Sigmoid colon (tissue), 7 donors: ENCODE data around the gene HARS1. TPM values are rescaled to one million over a fixed set of nuclear protein-coding genes. Genes with fewer than 3 reads are reported as not detected.

Experiments
- DNase-seq: peaks from one replicate; pipeline ENCODE4 v3.0.0-alpha.2; 2019
- H3K27ac ChIP-seq, 4 donors: fragments of 200-600 bp; sonication (generic); one replicate each; pipeline ENCODE4 v1.5.1; 2016 to 2019; ENCODE audit warnings: mild to moderate bottlenecking in 1 of 4
- H3K27me3 ChIP-seq, 3 donors: fragments of 200-600 bp; sonication (generic); one replicate each; pipeline ENCODE4 v1.5.1; 2019; ENCODE audit warnings: mild to moderate bottlenecking in 1 of 3
- H3K36me3 ChIP-seq, 4 donors: fragments of 200-600 bp; sonication (generic); one replicate each; pipeline ENCODE4 v1.5.1; 2016 to 2019
- H3K4me1 ChIP-seq, 4 donors: fragments of 200-600 bp; sonication (generic); one replicate each; pipeline ENCODE4 v1.5.1; 2017 to 2019
- H3K4me3 ChIP-seq, 4 donors: fragments of 200-600 bp; sonication (generic); one replicate each; pipeline ENCODE4 v1.5.1; 2017 to 2019; ENCODE audit warnings: mild to moderate bottlenecking in 2 of 4, moderate library complexity in 1 of 4
- H3K9me3 ChIP-seq, 4 donors: fragments of 200-600 bp in 3 of 4; sonication (generic) in 3 of 4; one replicate each; pipeline versions ENCODE4 v1.5.1 to v1.6.1; 2013 to 2019
- EP300 ChIP-seq, 4 donors: sonication (generic); formaldehyde crosslinking; IDR thresholded peaks; one replicate each; pipeline ENCODE4 v1.6.1; 2017; ENCODE audit warnings: antibody characterized with exemption in 4 of 4
- POLR2A ChIP-seq, 2 donors: fragments of 450-650 bp; IDR thresholded peaks; one replicate each; pipeline ENCODE4 v1.6.1; 2016; ENCODE audit warnings: antibody characterized with exemption in 2 of 2, mild to moderate bottlenecking in 2 of 2, moderate library complexity in 2 of 2
- POLR2AphosphoS5 ChIP-seq, 4 donors: sonication (generic); formaldehyde crosslinking; IDR thresholded peaks; one replicate each; pipeline ENCODE4 v1.6.1; 2017; ENCODE audit warnings: antibody characterized with exemption in 4 of 4
- WGBS, 2 donors: extraction: QIAGEN DNeasy Blood & Tissue Kit; methylation state at CpG; one replicate each; pipeline ENCODE4 v1.1.7; 2013; 5-methylcytosine and 5-hydroxymethylcytosine counted together
- intact Hi-C: fragments of 100-400 bp; cut with DNase I; formaldehyde crosslinking; loops from one replicate; pipeline ENCODE4 v1.15.1; 2023
- polyA plus RNA-seq, 3 donors: library from polyadenylated mRNA; stranded (reverse); fragments of 200-250 nt; gene quantifications; one replicate each; pipeline ENCODE4 v1.2.3, GENCODE V29; 2013
- total RNA-seq, 4 donors: library from RNA; depleted of rRNA; stranded (reverse); fragments of >200 nt; gene quantifications; one replicate each; pipeline ENCODE4 v1.1.0, GENCODE V29; 2016
- TF ChIP-seq, protein P1 (sequence below), 4 experiments: fragments of 450-650 bp in 3 of 4; fragments of 200-600 bp in 1 of 4; IDR thresholded peaks; one replicate each; pipeline ENCODE4 v1.5.1; 2016 to 2019; ENCODE audit warnings: antibody characterized with exemption in 4 of 4, mild to moderate bottlenecking in 3 of 4, moderate library complexity in 2 of 4
- donor health status: healthy with polysubstance abuse.
- donor health status: Bipolar disorder and iron deficiency.
- donor health status: healthy.

Gene HARS1
- total and polyA plus RNA-seq, 7 donors = 35.2 to 60.2 (median 41.0) TPM

GRCh38 chr5:140633021-140633471 lies 58.1 kb downstream of the HARS1 start, which contains the start of gene CD14:
CD14 (minus strand) TSS chr5:140633175; CDS start chr5:140633071, 104 bp downstream.
- Histone ChIP-seq H3K4me3 (peak within 1 kb of the TSS; percentile 39 to 60 (median 51)), H3K4me1 (peaks cover 0 to 20% (median 15%) of the 10 kb centered on the region in 4 donors), H3K27ac (peak within 1 kb of the TSS; percentile 66 to 79 (median 78)), H3K9me3 (no peaks in the 10 kb centered on the region), H3K27me3 (no peaks in the 10 kb centered on the region), H3K36me3 (no peaks in the 10 kb centered on the region)
- intact Hi-C loops = no loop called here
- 1 to 11% methylated on average over 16 of the region's 16 CpGs for WGBS, 2 donors
- peak; percentile 81 for DNase-seq
- TF ChIP-seq EP300 (IDR thresholded peaks at IDR 0.05) (no peak), POLR2AphosphoS5 (IDR thresholded peaks at IDR 0.05) (peak in 3 of 4 donors; percentile 33 to 42 (median 38)), POLR2A (IDR thresholded peaks at IDR 0.05) (peak in 1 of 2 donors; percentile 14)

DNA sequence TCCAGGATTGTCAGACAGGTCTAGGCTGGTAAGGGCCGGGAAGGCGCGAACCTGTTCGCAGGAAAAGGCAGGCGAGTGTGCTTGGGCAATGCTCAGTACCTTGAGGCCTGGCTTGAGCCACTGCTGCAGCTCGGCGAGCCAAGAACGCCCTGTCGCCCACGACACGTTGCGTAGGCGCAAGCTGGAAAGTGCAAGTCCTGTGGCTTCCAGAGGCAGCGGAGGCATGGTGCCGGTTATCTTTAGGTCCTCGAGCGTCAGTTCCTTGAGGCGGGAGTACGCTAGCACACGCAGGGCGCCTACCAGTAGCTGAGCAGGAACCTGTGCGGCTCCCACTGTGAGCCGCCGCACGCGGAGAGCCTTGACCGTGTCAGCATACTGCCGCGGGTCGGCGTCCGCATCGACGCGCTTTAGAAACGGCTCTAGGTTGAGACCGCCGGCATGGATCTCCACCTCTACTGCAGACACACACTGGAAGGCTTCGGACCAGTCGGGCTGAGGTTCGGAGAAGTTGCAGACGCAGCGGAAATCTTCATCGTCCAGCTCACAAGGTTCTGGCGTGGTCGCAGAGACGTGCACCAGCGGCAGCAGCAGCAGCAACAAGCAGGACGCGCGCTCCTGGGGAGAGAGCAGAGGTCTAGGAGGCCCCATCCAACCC lies 58.7 kb downstream of the HARS1 start:
- peak; percentile 81 for DNase-seq
- peak overlapping the region; percentile 66 to 79 (median 78) for H3K27ac ChIP-seq
- intact Hi-C loops = no loop called here
- H3K4me3 ChIP-seq = peak overlapping the region; percentile 39 to 60 (median 51)
- H3K4me1 ChIP-seq = peaks cover 0 to 20% (median 15%) of the 10 kb centered on the region in 4 donors
- TF ChIP-seq POLR2AphosphoS5 (IDR thresholded peaks at IDR 0.05) (peak in 2 of 4 donors; percentile 4 to 20), POLR2A (IDR thresholded peaks at IDR 0.05) (no peak), EP300 (IDR thresholded peaks at IDR 0.05) (no peak)
- TF ChIP-seq, protein P1, sequence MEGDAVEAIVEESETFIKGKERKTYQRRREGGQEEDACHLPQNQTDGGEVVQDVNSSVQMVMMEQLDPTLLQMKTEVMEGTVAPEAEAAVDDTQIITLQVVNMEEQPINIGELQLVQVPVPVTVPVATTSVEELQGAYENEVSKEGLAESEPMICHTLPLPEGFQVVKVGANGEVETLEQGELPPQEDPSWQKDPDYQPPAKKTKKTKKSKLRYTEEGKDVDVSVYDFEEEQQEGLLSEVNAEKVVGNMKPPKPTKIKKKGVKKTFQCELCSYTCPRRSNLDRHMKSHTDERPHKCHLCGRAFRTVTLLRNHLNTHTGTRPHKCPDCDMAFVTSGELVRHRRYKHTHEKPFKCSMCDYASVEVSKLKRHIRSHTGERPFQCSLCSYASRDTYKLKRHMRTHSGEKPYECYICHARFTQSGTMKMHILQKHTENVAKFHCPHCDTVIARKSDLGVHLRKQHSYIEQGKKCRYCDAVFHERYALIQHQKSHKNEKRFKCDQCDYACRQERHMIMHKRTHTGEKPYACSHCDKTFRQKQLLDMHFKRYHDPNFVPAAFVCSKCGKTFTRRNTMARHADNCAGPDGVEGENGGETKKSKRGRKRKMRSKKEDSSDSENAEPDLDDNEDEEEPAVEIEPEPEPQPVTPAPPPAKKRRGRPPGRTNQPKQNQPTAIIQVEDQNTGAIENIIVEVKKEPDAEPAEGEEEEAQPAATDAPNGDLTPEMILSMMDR (IDR thresholded peaks at IDR 0.05) = no peak
- H3K27me3 ChIP-seq = no peaks in the 10 kb centered on the region
- WGBS, 2 donors = 1% methylated on average over 51 of the region's 51 CpGs
- H3K9me3 ChIP-seq = no peaks in the 10 kb centered on the region
- no peaks in the 10 kb centered on the region for H3K36me3 ChIP-seq

DNA sequence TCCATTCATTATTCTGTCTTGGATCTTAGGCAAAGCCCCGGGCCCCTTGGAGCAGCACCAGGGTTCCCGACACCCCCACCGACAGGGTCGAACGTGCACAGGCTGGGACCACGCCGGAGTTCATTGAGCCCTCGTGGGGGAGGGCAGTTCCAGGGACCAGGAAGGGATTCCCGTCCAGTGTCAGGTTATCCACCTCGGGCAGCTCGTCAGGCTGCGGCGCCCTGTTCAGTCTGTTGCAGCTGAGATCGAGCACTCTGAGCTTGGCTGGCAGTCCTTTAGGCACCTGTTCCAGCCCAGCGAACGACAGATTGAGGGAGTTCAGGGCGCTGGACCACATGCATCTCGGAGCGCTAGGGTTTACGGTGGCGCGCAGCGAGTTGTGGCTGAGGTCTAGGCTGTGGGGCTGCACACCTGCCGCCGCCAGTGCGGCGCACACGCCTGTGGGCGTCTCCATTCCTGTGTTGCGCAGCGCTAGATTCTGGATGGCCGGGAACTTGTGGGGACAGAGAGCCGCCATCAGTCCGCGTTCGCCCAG lies 59.3 kb downstream of the HARS1 start:
- H3K27ac ChIP-seq = peak overlapping the region; percentile 66 to 79 (median 78)
- TF ChIP-seq EP300 (IDR thresholded peaks at IDR 0.05) (no peak), POLR2A (IDR thresholded peaks at IDR 0.05) (no peak), POLR2AphosphoS5 (IDR thresholded peaks at IDR 0.05) (no peak)
- TF ChIP-seq, protein P1 (IDR thresholded peaks at IDR 0.05) = no peak
- no peaks in the 10 kb centered on the region for H3K27me3 ChIP-seq
- WGBS, 2 donors = 2 to 11% methylated on average over 36 of the region's 36 CpGs
- intact Hi-C loops = no loop called here
- no peaks in the 10 kb centered on the region for H3K9me3 ChIP-seq
- peak overlapping the region; percentile 39 to 60 (median 51) for H3K4me3 ChIP-seq
- peaks cover 0 to 20% (median 15%) of the 10 kb centered on the region in 4 donors for H3K4me1 ChIP-seq
- no peaks in the 10 kb centered on the region for H3K36me3 ChIP-seq
- DNase-seq = no peak

- 57 to 77% methylated on average over 4 of the region's 4 CpGs for WGBS, 2 donors
- Histone ChIP-seq H3K9me3 (no peaks in the 10 kb centered on the region), H3K4me3 (peak overlapping the region in 3 of 4 donors; percentile 45 to 60 (median 57)), H3K4me1 (peaks cover 0 to 20% (median 15%) of the 10 kb centered on the region in 4 donors), H3K36me3 (no peaks in the 10 kb centered on the region), H3K27me3 (no peaks in the 10 kb centered on the region), H3K27ac (peak overlapping the region in 3 of 4 donors; percentile 78 to 79 (median 78))
- no peak for DNase-seq
- TF ChIP-seq, protein P1 (IDR thresholded peaks at IDR 0.05) = no peak
- TF ChIP-seq POLR2A (IDR thresholded peaks at IDR 0.05) (no peak), POLR2AphosphoS5 (IDR thresholded peaks at IDR 0.05) (peak in 1 of 4 donors; percentile 35)
- intact Hi-C loops = no loop called here
Observed at GRCh38 chr5:140631036-140631417, 60.1 kb downstream of the HARS1 start.
